ENCODE measurements around the gene SCTR. TPM values are rescaled to one million over a fixed set of nuclear protein-coding genes. Genes with fewer than 3 reads are reported as not detected.

Gene SCTR
- total and polyA plus RNA-seq, 2 donors (not counting 1 experiment from before 2014, with no cell fraction given): not detected

DNA sequence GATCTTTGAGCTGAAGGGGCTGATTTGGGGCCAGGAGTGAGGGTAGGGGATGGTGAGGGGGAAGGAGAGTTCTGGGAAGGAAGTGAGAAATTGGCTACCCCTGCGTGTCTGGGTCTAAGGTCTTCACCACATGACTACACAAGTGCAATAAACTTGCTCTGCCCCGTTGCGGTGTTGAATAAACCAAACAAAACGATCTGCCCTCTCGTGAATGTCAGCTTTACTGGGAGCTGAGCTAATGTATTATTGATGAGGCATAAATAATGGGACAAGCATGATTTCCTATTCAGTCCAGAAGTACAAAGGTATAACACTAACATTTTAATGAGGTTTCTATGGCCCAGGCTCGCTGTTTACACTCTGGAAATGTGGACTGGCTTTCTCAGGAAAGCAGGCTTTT is 11.9 kb upstream of the SCTR start:
- H3K27me3 Mint-ChIP-seq: peaks cover 29% of the 10 kb centered on the region
- H3K9me3 Mint-ChIP-seq (ENCODE audit: insufficient read depth): peaks cover 2% of the 10 kb centered on the region
- no peak for ATAC-seq (ENCODE audit: low read depth)

DNA sequence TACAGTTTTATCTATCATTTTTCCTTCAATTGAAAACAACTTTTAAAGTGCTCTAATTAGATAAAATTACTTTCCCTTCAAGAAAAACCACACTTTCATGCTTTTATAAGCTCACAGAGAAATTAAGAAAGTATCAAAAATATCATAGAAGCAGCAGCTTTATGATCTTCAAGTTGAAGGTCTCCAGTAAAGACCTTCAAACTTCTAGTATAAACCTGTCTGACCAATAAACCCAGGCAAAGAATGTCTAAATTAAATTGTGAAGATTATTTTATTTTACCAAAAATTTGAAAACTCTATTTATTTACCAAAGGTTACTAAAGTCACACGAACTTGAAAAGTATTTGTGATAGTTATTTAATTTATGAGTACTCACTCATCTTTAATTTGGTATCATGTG is 9.3 kb upstream of the SCTR start:
- Histone ChIP-seq H3K4me1 (ENCODE audit: control insufficient read depth in 2 of 2, insufficient read depth in 2 of 2, low read length in 2 of 2) (no peaks in the 10 kb centered on the region), H4K20me1 (ENCODE audit: control insufficient read depth, insufficient read depth, low read length, poor library complexity, severe bottlenecking) (no peaks in the 10 kb centered on the region), H3K27ac (ENCODE audit: low read length in 2 of 2) (no peak overlapping the region), H3K79me2 (ENCODE audit: control insufficient read depth, insufficient read depth, low read length) (no peaks in the 10 kb centered on the region), H3K9me3 (ENCODE audit: control extremely low read depth in 1 of 3, control insufficient read depth in 2 of 3, insufficient read depth in 1 of 3, low read length in 2 of 3) (peaks cover 3 to 17% (median 12%) of the 10 kb centered on the region in 3 donors), H3K4me2 (replicated peaks; ENCODE audit: low read depth, low read length, poor library complexity, severe bottlenecking) (no peak overlapping the region), H3K27me3 (replicated peaks in 1 of 4; ENCODE audit: control extremely low read depth in 1 of 4, control insufficient read depth in 3 of 4, insufficient read depth in 4 of 4, low read length in 3 of 4) (no peaks in the 10 kb centered on the region), H3K4me3 (ENCODE audit: control extremely low read depth in 1 of 5, extremely low read depth in 1 of 5, insufficient read depth in 1 of 5, low read depth in 2 of 5, low read length in 4 of 5) (no peak overlapping the region), H3K36me3 (replicated peaks in 1 of 2; ENCODE audit: control extremely low read depth in 1 of 2, control insufficient read depth in 1 of 2, extremely low read depth in 1 of 2, insufficient read depth in 2 of 2, low read length in 1 of 2) (no peaks in the 10 kb centered on the region), H2AFZ (ENCODE audit: insufficient read depth, low read depth, low read length, poor library complexity, severe bottlenecking) (no peak overlapping the region), H3K9ac (ENCODE audit: low read length) (no peak overlapping the region)
- no CpG with 5 or more reads among the region's 1 CpG for WGBS (ENCODE audit: insufficient coverage)
- peaks cover 2% of the 10 kb centered on the region for H3K9me3 Mint-ChIP-seq (ENCODE audit: insufficient read depth)
- no peaks in the 10 kb centered on the region for H3K4me1 Mint-ChIP-seq
- CTCF ChIA-PET: no interaction called here
- no peak for TF ChIP-seq EZH2 (IDR thresholded peaks at IDR 0.05; ENCODE audit: borderline replicate concordance, insufficient read depth, low read depth, low read length, poor library complexity, severe bottlenecking)
- TF ChIP-seq, protein P1, sequence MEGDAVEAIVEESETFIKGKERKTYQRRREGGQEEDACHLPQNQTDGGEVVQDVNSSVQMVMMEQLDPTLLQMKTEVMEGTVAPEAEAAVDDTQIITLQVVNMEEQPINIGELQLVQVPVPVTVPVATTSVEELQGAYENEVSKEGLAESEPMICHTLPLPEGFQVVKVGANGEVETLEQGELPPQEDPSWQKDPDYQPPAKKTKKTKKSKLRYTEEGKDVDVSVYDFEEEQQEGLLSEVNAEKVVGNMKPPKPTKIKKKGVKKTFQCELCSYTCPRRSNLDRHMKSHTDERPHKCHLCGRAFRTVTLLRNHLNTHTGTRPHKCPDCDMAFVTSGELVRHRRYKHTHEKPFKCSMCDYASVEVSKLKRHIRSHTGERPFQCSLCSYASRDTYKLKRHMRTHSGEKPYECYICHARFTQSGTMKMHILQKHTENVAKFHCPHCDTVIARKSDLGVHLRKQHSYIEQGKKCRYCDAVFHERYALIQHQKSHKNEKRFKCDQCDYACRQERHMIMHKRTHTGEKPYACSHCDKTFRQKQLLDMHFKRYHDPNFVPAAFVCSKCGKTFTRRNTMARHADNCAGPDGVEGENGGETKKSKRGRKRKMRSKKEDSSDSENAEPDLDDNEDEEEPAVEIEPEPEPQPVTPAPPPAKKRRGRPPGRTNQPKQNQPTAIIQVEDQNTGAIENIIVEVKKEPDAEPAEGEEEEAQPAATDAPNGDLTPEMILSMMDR (IDR thresholded peaks at IDR 0.05): no peak
- peaks cover 21% of the 10 kb centered on the region for H3K27me3 Mint-ChIP-seq
- ATAC-seq (ENCODE audit: low read depth): no peak
- POLR2A ChIA-PET: no interaction called here
- no peak overlapping the region for H3K4me3 Mint-ChIP-seq
- intact Hi-C loops (cut with micrococcal nuclease): no loop called here
- no peak for DNase-seq
- no peak overlapping the region for H3K27ac Mint-ChIP-seq

More for the DNA sequence above, 11.9 kb upstream of the SCTR start:
- Histone ChIP-seq H3K4me2 (replicated peaks; ENCODE audit: low read depth, low read length, poor library complexity, severe bottlenecking) (no peak overlapping the region), H3K9ac (ENCODE audit: low read length) (no peak overlapping the region), H3K4me3 (ENCODE audit: control extremely low read depth in 1 of 5, extremely low read depth in 1 of 5, insufficient read depth in 1 of 5, low read depth in 2 of 5, low read length in 4 of 5) (no peak overlapping the region), H3K4me1 (ENCODE audit: control insufficient read depth in 2 of 2, insufficient read depth in 2 of 2, low read length in 2 of 2) (no peaks in the 10 kb centered on the region), H4K20me1 (ENCODE audit: control insufficient read depth, insufficient read depth, low read length, poor library complexity, severe bottlenecking) (no peaks in the 10 kb centered on the region), H3K9me3 (ENCODE audit: control extremely low read depth in 1 of 3, control insufficient read depth in 2 of 3, insufficient read depth in 1 of 3, low read length in 2 of 3) (peaks cover 3 to 17% (median 12%) of the 10 kb centered on the region in 3 donors), H2AFZ (ENCODE audit: insufficient read depth, low read depth, low read length, poor library complexity, severe bottlenecking) (no peak overlapping the region), H3K79me2 (ENCODE audit: control insufficient read depth, insufficient read depth, low read length) (no peaks in the 10 kb centered on the region), H3K27me3 (replicated peaks in 1 of 4; ENCODE audit: control extremely low read depth in 1 of 4, control insufficient read depth in 3 of 4, insufficient read depth in 4 of 4, low read length in 3 of 4) (peaks cover 0 to 4% (median 0%) of the 10 kb centered on the region in 4 experiments), H3K36me3 (replicated peaks in 1 of 2; ENCODE audit: control extremely low read depth in 1 of 2, control insufficient read depth in 1 of 2, extremely low read depth in 1 of 2, insufficient read depth in 2 of 2, low read length in 1 of 2) (no peaks in the 10 kb centered on the region), H3K27ac (ENCODE audit: low read length in 2 of 2) (no peak overlapping the region)
- DNase-seq: no peak
- no peak for TF ChIP-seq EZH2 (IDR thresholded peaks at IDR 0.05; ENCODE audit: borderline replicate concordance, insufficient read depth, low read depth, low read length, poor library complexity, severe bottlenecking)
- TF ChIP-seq, protein P1 (IDR thresholded peaks at IDR 0.05): no peak
- H3K4me3 Mint-ChIP-seq: no peak overlapping the region
- no peaks in the 10 kb centered on the region for H3K4me1 Mint-ChIP-seq
- no CpG with 5 or more reads among the region's 6 CpGs for WGBS (ENCODE audit: insufficient coverage)
- H3K27ac Mint-ChIP-seq: no peak overlapping the region
- intact Hi-C loops (cut with micrococcal nuclease): no loop called here
- ChIA-PET POLR2A (no interaction called here), CTCF (no interaction called here)
